Measurements from ENCODE around the gene MOGAT2.

The MOGAT2 gene

GRCh38 chr11:75781831-75782230 lies 64.2 kb downstream of the MOGAT2 start:
- no peak for DNase-seq

Measured in suppressor macrophage treated with lipopolysaccharide for 4 hours (primary cell).